H1 (cell line): Measurements from ENCODE around the gene CAMSAP1.

ENCODE experiments used
- CTCF ChIP-seq, 3 experiments: IDR thresholded peaks; 1 replicate in 2 of 3; 2 replicates in 1 of 3; pipeline versions ENCODE4 v1.5.1 to v1.6.1; 2011; ENCODE audit warnings: low read length in 3 of 3, mild to moderate bottlenecking in 3 of 3, inconsistent platforms in 2 of 3, low read depth in 1 of 3, moderate library complexity in 1 of 3; ENCODE audit not compliant: insufficient read depth in 1 of 3; ENCODE audit errors: control extremely low read depth in 1 of 3
- GABPA ChIP-seq: IDR thresholded peaks from 2 replicates; pipeline ENCODE4 v1.6.1; 2011; ENCODE audit warnings: mild to moderate bottlenecking, low read length, moderate library complexity, borderline replicate concordance; ENCODE audit not compliant: insufficient read depth
- KDM5A ChIP-seq: fragments of 200-600 bp; IDR thresholded peaks from 2 replicates; pipeline ENCODE4 v1.7.1; 2012; ENCODE audit warnings: mild to moderate bottlenecking, low read length, inconsistent platforms, mixed read lengths
- MAFK ChIP-seq: IDR thresholded peaks from 2 replicates; pipeline ENCODE4 v1.6.1; 2012; ENCODE audit warnings: low read depth, mild to moderate bottlenecking, improper control_type of control experiment, low read length
- POLR2A ChIP-seq, 2 experiments: IDR thresholded peaks; 1 replicate in 1 of 2; 2 replicates in 1 of 2; pipeline ENCODE4 v1.6.1; 2011; ENCODE audit warnings: low read depth in 2 of 2, low read length in 2 of 2, mild to moderate bottlenecking in 2 of 2; ENCODE audit errors: control extremely low read depth in 1 of 2
- POLR2AphosphoS5 ChIP-seq: IDR thresholded peaks from 2 replicates; pipeline ENCODE4 v1.6.1; 2011; ENCODE audit warnings: low read depth, low read length
- RBBP5 ChIP-seq: IDR thresholded peaks from 2 replicates; pipeline ENCODE4 v1.7.1; 2012; ENCODE audit warnings: low read depth, mild to moderate bottlenecking, inconsistent platforms, low read length, moderate library complexity, borderline replicate concordance
- SIRT6 ChIP-seq: IDR thresholded peaks from one replicate; pipeline ENCODE4 v1.7.1; 2012; ENCODE audit warnings: low read length, inconsistent platforms

DNA sequence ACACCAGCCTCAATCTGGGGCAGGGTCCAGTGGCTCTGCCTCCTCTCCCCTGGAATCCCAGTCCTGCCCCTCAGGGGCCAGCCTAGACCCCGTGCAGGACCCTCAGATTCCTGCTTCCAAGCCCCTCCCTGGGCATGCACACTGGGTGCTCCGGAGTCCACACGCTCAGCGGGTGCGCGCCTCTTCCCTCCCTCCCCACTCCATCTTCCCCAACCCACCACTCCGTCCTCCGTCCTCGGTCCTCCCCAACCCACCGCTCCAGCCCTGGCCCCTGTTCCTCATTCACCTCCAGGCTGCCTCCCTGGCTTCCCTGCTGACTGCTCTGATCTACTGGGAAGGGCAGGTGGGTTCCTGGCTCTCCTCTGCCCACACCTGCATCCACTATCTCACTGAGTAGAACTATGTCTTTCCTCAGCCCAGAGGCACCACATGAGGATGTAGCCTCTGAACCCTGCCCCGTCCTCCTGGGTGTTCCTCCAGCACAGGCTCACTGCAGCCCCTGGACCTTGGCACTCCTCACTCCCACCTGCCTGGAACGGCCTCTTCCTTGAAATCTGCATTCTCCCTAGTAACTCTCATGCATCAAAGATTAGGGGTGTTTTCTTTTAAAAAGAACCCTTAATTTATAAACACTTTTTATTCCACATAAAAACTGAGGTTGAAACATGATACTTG, 92.8 kb downstream of the CAMSAP1 start:
- no peak for TF ChIP-seq CTCF (IDR thresholded peaks at IDR 0.05; ENCODE audit: control extremely low read depth in 1 of 3, insufficient read depth in 1 of 3, low read depth in 1 of 3, low read length in 3 of 3)
- no peak for TF ChIP-seq POLR2AphosphoS5
- no peak for TF ChIP-seq SIRT6
- no peak for TF ChIP-seq KDM5A
- no peak for TF ChIP-seq RBBP5
- TF ChIP-seq POLR2A (IDR thresholded peaks at IDR 0.05; ENCODE audit: control extremely low read depth in 1 of 2, low read depth in 2 of 2, low read length in 2 of 2), result no peak
- TF ChIP-seq GABPA, result no peak
- TF ChIP-seq MAFK, result no peak
